Adipocyte (in vitro differentiated cells): Measurements from ENCODE around the gene DBI.
A peak's percentile ranks its signal among the peaks of the same experiment; 100 is the strongest.

Experiments
- DNase-seq: peaks from one replicate; pipeline ENCODE4 v3.0.0-alpha.2; 2015; ENCODE audit warnings: low read depth
- H3K27me3 ChIP-seq: replicated peaks from 2 replicates; pipeline ENCODE4 v1.7.0; 2013; ENCODE audit warnings: mild to moderate bottlenecking, low read length, moderate library complexity; ENCODE audit not compliant: control insufficient read depth, insufficient read depth
- H3K36me3 ChIP-seq: 2 replicates; pipeline ENCODE4 v1.7.0; 2013; ENCODE audit warnings: low read length, mild to moderate bottlenecking, moderate library complexity; ENCODE audit not compliant: control insufficient read depth, insufficient read depth, severe bottlenecking
- H3K4me1 ChIP-seq: 2 replicates; pipeline ENCODE4 v1.7.0; 2013; ENCODE audit warnings: mild to moderate bottlenecking, low read length, moderate library complexity; ENCODE audit not compliant: control insufficient read depth, insufficient read depth
- H3K4me3 ChIP-seq: 2 replicates; pipeline ENCODE4 v1.7.0; 2013; ENCODE audit warnings: mild to moderate bottlenecking, low read length, moderate library complexity
- H3K9ac ChIP-seq: 2 replicates; pipeline ENCODE4 v1.7.0; 2013; ENCODE audit warnings: mild to moderate bottlenecking, low read length, moderate library complexity
- H3K9me3 ChIP-seq: 2 replicates; pipeline ENCODE4 v1.7.0; 2013; ENCODE audit warnings: mild to moderate bottlenecking, low read length, moderate library complexity; ENCODE audit not compliant: control insufficient read depth

Gene DBI

DNA sequence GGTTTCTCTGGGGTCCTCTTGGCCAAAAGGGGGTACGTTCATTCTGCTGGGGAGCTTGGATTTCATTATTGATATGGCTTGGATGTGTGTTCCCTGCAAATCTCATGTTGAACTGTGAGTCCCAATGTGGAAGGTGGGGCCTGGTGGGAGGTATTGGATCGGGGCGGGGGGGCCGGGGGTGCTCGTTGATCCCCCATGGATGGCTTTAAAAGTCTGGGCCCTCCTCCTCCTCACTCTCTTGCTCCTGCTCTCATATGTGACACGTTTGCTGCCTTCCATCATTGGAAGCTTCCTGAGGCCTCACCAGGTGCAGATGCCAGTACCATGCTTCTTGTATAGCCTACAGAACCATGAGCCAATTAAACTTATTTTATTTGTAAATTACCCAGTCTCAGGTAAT lies 11.8 kb downstream of the DBI start:
- Histone ChIP-seq H3K9me3 (no peaks in the 10 kb centered on the region), H3K4me3 (no peak overlapping the region), H3K27me3 (no peaks in the 10 kb centered on the region), H3K4me1 (no peaks in the 10 kb centered on the region), H3K36me3 (peaks cover 8% of the 10 kb centered on the region), H3K9ac (no peak overlapping the region)
- DNase-seq: no peak

DNA sequence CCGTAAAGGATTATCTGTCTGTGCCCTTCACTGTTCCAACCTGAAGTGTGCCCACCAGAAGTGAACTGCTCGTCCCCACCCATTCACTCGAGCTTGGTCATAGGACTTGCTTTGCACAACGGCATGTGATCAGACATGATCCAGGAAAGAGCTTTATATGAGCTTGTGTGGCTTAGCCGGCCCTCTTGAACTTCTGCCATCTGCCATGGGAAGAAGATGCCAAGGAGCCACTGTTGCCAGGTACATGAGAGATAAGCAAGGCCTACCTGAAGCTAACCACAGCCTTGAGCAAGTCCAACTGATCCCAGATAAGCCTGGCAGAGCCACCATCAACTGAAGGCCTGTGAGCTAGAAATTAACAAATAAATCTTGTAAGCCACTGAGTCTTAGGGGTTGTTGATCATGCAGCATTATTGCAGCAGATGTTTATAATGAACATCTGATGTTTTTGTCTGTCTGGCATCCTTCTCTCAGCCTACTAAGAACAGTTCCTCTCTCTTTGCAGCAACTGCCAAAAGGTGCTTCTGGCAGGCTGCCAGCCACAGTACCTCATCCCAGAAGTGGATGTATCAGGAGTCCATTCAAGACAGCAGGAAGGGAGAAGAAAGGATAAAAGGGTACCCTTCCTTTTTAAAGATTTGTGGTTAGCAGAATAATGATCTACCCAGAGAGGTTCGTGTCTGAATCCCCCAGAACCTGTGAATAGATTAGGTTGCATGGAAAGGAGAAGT lies 16.8 kb downstream of the DBI start:
- Histone ChIP-seq H3K9ac (no peak overlapping the region), H3K36me3 (no peaks in the 10 kb centered on the region), H3K9me3 (no peaks in the 10 kb centered on the region), H3K4me3 (no peak overlapping the region), H3K27me3 (no peaks in the 10 kb centered on the region), H3K4me1 (peaks cover 11% of the 10 kb centered on the region)
- no peak for DNase-seq

DNA sequence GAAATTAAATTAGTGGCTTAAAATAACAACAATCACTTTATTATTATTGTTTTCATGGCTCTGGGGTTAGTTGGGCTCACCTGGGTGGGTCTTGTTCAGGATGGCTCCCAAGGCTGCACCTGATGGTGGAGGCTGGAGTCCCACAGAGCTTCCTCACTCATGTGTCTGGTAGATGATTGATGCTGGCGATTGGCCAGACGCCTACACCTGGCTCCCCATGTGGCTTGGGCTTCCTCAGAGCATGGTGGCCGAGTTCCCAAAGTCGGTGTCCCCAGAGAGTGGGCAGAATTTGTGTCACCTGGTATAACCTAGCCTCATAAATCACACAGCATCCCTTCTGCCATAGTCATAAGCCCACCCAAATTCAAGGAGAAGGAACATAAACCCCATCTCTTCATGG lies 18.2 kb downstream of the DBI start:
- no peaks in the 10 kb centered on the region for H3K36me3 ChIP-seq
- no peak overlapping the region for H3K4me3 ChIP-seq
- H3K9ac ChIP-seq: no peak overlapping the region
- H3K4me1 ChIP-seq: peaks cover 21% of the 10 kb centered on the region
- H3K9me3 ChIP-seq: no peaks in the 10 kb centered on the region
- no peak for DNase-seq
- no peaks in the 10 kb centered on the region for H3K27me3 ChIP-seq

DNA sequence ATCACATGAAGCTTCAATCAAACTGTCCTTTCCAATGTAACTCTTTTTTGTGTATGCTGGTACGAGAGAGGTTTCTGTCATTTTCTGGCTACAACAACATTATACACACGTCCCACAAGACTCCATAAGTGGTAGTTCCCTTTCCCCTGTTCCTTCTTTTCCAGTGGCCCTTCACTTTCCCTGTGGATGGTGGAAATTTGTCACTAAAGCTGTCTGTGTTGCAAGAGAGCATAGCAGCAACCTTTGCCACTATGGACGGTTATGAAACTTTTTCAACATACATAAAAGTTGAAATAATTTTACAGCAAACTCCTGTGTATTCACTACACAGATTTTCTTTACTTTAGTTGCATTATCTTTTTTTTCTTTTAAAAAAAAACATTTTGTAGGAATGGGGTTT lies 18.7 kb downstream of the DBI start:
- Histone ChIP-seq H3K36me3 (no peaks in the 10 kb centered on the region), H3K9me3 (no peaks in the 10 kb centered on the region), H3K9ac (no peak overlapping the region), H3K4me3 (no peak overlapping the region), H3K27me3 (no peaks in the 10 kb centered on the region), H3K4me1 (peaks cover 26% of the 10 kb centered on the region)
- no peak for DNase-seq

DNA sequence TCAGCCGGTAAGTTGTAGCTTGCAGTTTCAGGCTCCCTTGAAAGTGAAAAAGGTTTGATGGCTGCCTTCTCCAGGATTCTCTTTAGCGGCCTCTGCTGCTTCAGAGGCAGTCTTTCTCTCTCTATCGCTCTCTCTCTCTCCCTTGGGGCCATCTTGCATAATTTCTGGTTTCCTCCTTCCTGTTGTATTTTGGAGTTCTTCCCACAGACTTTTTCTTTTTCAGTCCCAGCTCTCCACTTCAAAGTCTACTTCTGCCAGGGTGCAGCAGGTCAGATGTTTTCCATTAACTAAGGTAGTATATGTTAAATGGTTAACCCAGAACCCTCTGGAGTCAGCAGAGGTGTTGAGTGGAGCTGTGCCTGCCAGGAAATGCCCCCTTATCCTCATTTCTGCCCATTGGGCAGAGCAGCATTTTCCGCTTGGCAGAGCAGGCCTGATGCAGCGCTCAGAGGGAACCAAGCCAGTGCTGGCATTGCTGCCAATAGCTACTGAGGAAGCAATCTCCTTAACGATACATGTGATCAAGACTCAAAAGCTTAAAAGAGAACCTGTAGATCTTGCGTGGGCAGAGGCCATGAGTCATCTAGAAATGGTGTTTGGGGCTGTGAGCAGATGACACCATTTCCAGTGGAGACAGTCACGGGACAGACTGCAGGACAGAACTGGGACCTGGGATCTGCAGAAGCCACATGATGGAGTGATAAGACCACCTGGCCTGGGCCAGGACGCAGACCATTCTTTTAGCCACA lies 20.8 kb downstream of the DBI start:
- Histone ChIP-seq H3K27me3 (no peaks in the 10 kb centered on the region), H3K9ac (peak overlapping the region; percentile 59), H3K4me3 (peak overlapping the region; percentile 21), H3K4me1 (peaks cover 28% of the 10 kb centered on the region), H3K36me3 (no peaks in the 10 kb centered on the region), H3K9me3 (no peaks in the 10 kb centered on the region)
- DNase-seq: peak; percentile 79

DNA sequence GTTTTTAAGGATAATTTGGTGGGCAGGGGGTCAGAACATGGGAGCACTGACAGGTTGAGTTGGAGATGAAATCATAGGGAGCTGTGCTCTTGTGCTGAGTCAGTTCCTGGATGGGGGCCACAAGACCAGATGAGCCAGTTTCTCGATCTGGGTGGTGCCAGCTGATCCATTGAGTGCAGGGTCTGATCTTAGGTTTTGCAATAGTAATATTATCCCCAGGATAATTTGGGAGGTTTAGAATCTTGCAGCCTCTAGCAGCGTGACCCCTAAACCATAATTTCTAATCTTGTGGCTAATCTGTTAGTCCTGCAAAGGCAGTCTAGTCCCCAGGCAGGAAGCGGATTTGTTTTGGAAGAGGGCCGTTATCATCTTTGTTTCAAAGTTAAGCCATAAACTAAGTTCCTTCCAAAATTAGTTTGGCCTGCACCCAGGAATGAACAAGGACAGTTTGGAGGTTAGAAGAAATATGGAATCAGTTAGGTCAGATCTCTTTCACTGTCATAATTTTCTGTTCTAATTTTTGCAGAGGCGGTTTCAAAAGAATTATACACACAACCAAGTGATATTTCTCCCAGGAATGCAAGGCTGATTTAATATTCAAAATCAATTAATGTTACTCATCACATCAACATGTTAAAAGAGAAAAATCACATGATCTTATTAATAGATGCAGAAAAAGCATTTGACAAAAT lies 23.0 kb downstream of the DBI start:
- peak; percentile 65 for DNase-seq
- H3K27me3 ChIP-seq: no peaks in the 10 kb centered on the region
- H3K4me3 ChIP-seq: no peak overlapping the region
- H3K9me3 ChIP-seq: no peaks in the 10 kb centered on the region
- no peaks in the 10 kb centered on the region for H3K36me3 ChIP-seq
- peak overlapping the region; percentile 15 for H3K9ac ChIP-seq
- peaks cover 28% of the 10 kb centered on the region for H3K4me1 ChIP-seq

DNA sequence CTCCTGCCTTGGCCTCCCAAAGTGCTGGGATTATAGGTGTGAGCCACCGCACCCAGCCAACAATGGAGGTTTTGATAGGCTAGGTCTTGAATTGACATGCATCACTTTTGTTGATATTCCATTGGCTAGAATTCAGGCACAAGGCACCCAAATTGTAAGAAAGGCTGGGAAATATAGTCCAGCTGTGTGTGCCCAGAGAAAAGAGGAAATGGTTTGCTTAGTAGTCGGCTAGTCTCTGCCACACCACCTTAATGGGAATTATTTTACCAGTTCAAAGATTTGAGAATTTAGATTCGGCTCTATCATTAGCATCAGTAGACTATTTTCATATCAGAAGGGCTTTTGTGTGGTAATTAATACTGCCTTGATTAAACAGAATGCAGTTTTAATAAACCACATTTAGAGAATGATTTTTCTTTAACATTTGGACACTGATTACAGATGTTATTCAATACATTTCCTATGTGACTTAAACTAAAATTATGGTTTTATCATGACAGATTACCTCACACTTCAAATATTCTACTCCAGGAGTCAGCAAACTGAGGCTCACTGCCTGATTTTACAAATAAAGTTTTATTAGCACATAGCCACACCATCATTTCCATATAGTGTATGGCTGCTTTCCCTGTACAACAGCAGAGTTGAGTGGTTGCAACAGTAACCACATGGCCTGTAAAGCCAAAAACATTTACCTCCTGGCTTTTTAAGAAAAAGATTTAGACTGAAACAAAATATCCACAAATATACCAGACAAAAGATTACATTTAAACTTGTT lies 27.4 kb downstream of the DBI start:
- Histone ChIP-seq H3K9ac (no peak overlapping the region), H3K4me3 (no peak overlapping the region), H3K9me3 (no peaks in the 10 kb centered on the region), H3K4me1 (peaks cover 14% of the 10 kb centered on the region), H3K36me3 (no peaks in the 10 kb centered on the region), H3K27me3 (peaks cover 7% of the 10 kb centered on the region)
- no peak for DNase-seq

DNA sequence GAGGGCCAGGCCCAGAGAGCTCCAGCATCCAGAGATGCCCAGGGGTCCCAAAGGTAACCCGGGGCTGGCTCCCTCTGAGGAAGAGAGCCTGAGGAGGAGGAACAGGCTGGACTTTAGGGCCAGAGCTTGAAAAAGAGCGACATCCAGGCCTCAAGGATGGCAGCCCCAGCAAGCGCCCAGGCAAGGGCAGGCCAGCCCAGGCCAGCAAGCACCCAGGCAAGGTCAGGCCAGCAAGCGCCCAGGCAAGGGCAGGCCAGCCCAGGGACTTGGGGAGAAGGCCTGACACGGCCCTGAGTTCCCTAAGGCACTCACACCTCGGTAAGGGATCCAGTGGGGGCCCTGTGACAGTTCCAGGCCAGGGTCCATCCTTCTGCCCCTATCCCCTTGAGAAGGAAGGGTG lies 30.4 kb downstream of the DBI start:
- no peak overlapping the region for H3K4me3 ChIP-seq
- H3K36me3 ChIP-seq: no peaks in the 10 kb centered on the region
- no peaks in the 10 kb centered on the region for H3K4me1 ChIP-seq
- H3K9ac ChIP-seq: no peak overlapping the region
- no peak for DNase-seq
- H3K9me3 ChIP-seq: no peaks in the 10 kb centered on the region
- peaks cover 9% of the 10 kb centered on the region for H3K27me3 ChIP-seq

DNA sequence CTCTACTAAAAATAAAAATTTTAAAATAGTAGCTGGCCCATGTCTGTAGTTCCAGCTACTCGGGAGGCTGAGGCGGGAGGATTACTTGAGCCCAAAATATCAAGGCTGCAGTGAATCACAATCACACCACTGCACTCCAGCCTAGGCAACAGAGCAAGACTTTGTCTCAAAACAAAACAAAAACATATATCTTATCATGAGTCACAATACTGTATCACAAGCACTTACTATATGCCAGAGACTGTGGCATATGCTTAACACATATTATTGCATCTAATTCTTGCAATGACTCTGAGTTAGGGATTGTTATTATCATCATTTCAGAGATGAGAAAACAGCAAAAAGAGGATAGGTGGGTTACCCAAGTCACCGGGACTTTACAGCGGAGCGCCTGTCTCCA lies 35.3 kb downstream of the DBI start:
- H3K9ac ChIP-seq: no peak overlapping the region
- H3K9me3 ChIP-seq: peaks cover 5% of the 10 kb centered on the region
- no peak for DNase-seq
- H3K27me3 ChIP-seq: peaks cover 24% of the 10 kb centered on the region
- H3K4me3 ChIP-seq: no peak overlapping the region
- no peaks in the 10 kb centered on the region for H3K36me3 ChIP-seq
- H3K4me1 ChIP-seq: peaks cover 9% of the 10 kb centered on the region

DNA sequence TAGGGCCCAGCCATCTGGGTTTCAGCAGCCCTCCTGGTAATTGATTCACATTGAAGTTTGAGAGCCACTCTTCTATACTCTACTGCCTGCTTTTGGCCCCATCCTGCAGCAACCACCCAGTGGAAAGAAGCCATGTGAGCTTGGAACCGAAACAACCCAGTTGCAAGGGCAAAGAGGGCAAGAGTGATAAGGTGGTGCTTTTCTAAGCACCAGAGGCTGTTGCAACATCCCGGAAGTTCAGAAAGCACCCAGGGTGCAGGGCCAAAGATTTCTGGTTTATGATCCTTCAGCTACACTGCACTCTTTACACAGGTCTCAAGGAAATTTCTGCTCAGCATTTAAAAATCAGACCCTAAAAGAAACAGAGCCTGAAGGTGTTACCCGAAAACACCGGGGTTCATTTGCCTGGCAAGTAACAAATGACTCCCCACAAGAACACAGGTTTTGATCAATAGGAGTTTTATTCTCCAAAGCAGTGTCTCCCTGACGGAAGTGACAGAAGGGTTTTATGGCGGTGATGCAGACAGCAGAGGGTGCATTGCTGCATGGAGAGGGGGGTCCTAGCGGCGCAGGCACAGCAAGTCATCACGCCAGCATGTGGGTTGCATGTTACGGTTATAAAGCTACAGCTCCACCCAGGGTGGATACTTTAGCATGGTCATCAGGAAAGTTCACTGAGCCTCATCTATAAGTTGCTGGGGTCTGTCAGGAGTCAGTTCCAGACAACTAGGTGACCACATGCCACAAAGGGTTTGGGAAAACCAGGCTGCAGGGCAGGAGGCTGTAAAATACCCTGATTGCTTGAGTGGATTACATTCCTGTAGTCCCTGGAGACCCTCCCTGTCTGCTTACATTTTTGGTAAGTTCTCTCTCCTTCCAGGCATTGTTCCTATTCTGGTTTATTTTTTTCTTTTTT lies 36.1 kb downstream of the DBI start:
- Histone ChIP-seq H3K9ac (peak overlapping the region; percentile 13), H3K36me3 (no peaks in the 10 kb centered on the region), H3K9me3 (peaks cover 5% of the 10 kb centered on the region), H3K4me1 (peaks cover 9% of the 10 kb centered on the region), H3K4me3 (no peak overlapping the region), H3K27me3 (peaks cover 27% of the 10 kb centered on the region)
- no peak for DNase-seq
